Upper lobe of left lung (tissue), 4 donors: ENCODE results near the gene SPRY1.

Experiments used
- CTCF ChIP-seq, 6 experiments: fragments of 450-650 bp in 4 of 6; fragments of 200-600 bp in 2 of 6; sonication (generic) in 2 of 6; IDR thresholded peaks; one replicate each; pipeline ENCODE4 v1.5.1; 2016 to 2019; ENCODE audit warnings: antibody characterized with exemption in 6 of 6
- POLR2AphosphoS5 ChIP-seq, 2 donors: sonication (generic); formaldehyde crosslinking; IDR thresholded peaks; one replicate each; pipeline ENCODE4 v1.5.1; 2017; ENCODE audit warnings: antibody characterized with exemption in 2 of 2

GRCh38 chr4:123415977-123416376 is 19.4 kb downstream of the SPRY1 start:
- TF ChIP-seq CTCF (IDR thresholded peaks at IDR 0.05) = no peak
- no peak for TF ChIP-seq POLR2AphosphoS5 (IDR thresholded peaks at IDR 0.05)
